G401 (cell line): ENCODE data around the gene GAK. TPM values are rescaled to one million over a fixed set of nuclear protein-coding genes. Genes with fewer than 3 reads are reported as not detected.
"Not testable (repeated sequence)": the region's sequence is repeated elsewhere in the genome, so short reads cannot be mapped to it uniquely, and the experiment has no call there.

Experiments used
- DNase-seq: peaks from one replicate; pipeline ENCODE4 v3.0.0-alpha.2; 2015; ENCODE audit warnings: low spot score
- in situ Hi-C: cut with HindIII; loops from 2 replicates; pipeline ENCODE4 v1.10.0; 2016; ENCODE audit warnings: low sequenced_read_pairs, mixed read lengths
- total RNA-seq: library from RNA; depleted of rRNA; stranded (reverse); fragments of >200 nt; shearing (Covaris generic); gene quantifications from 2 replicates; pipeline ENCODE4 v1.2.3, GENCODE V29; 2014

GAK gene
- total RNA-seq, 1 experiment from 2014 or later = 91.5 TPM

GRCh38 chr4:955161-955921, 23.2 kb upstream of the GAK start:
- no peak for DNase-seq
- in situ Hi-C loops = no loop called here

DNA sequence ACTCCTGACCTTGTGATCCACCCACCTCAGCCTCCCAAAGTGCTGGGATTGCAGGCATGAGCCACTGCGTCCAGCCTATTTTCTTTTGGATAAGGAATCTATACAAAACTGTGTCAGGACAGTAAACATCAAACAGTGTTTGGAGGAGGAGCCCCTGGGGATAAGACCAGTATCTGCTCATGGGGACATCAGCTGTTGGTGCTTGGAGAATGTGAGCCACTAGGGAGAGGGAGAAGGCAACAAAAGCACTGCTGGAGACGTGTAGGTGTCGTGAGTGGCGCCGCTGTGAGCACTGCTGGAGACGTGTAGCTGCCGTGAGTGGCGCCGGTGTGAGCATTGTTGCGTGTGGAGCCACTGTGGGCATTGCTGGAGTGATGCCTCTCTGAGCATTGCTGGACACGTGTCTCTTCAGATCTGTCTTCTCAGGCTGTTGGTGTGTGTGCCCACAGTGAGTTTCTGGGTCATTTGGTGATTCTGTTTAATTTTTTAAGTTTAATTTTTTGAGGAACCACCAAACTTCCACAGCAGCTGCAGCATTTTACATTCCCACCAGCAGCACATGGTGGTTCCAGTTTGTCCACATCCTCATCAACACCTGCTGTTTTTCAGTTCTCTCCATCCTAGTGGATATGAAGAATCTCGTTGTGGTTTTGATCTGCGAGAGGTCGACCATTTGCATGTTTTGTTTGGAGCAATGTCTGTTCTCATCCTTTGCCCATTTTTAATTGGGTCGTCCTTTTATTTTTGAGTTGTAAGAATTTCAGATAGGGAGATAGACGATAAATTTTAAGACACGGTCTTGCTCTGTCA, 22.3 kb upstream of the GAK start:
- in situ Hi-C loops = no loop called here
- DNase-seq = no peak

- in situ Hi-C loops = no loop called here
- no peak for DNase-seq
Observed at GRCh38 chr4:953574-953915, 21.4 kb upstream of the GAK start.

GRCh38 chr4:952881-953573, 20.9 kb upstream of the GAK start:
- in situ Hi-C loops = no loop called here
- DNase-seq = no peak

DNA sequence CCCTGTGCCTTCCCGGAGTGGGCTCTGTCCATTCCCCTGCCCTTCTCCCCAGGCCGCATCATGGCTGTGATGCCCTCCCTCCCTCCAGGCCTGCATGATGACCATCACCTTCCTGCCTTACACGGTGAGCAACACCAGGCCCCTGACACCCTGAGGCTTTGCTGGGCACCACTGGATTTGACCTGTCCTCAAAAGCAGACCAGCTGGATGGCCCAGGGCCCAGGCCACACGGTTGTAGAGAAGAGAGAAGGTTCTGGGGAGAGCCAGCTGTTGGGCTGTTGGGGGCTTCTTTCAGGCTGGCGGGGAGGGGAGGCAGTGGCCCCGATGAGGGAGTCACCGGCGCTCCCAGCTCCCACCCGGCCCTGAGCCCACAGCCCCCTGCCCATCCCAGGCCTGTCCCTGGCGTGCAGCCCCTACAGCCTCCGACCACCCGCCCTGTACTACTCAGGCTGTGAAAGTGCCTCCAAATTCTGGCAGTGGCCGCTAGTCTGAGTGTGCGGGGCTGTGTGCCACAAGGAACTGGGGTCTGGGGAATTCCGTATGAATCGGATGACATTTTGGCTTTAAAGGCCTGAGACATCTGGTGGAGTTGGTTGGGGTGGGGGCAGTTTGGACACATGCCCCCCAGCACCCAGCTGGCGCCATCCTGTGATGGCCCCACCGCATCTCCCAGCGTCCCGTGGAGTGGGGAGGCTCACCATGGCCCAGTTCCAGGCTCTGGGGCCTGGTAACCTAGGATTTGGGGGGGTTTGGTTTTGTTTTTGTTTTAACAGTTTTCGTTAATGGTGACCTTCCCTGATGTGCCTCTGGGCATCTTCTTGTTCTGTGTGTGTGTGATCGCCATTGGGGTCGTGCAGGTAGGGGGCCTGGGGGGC, 19.7 kb upstream of the GAK start:
- in situ Hi-C loops = no loop called here
- no peak for DNase-seq

- no peak for DNase-seq
- in situ Hi-C loops = no loop called here
Observed at GRCh38 chr4:951186-951585, 19.1 kb upstream of the GAK start.

DNA sequence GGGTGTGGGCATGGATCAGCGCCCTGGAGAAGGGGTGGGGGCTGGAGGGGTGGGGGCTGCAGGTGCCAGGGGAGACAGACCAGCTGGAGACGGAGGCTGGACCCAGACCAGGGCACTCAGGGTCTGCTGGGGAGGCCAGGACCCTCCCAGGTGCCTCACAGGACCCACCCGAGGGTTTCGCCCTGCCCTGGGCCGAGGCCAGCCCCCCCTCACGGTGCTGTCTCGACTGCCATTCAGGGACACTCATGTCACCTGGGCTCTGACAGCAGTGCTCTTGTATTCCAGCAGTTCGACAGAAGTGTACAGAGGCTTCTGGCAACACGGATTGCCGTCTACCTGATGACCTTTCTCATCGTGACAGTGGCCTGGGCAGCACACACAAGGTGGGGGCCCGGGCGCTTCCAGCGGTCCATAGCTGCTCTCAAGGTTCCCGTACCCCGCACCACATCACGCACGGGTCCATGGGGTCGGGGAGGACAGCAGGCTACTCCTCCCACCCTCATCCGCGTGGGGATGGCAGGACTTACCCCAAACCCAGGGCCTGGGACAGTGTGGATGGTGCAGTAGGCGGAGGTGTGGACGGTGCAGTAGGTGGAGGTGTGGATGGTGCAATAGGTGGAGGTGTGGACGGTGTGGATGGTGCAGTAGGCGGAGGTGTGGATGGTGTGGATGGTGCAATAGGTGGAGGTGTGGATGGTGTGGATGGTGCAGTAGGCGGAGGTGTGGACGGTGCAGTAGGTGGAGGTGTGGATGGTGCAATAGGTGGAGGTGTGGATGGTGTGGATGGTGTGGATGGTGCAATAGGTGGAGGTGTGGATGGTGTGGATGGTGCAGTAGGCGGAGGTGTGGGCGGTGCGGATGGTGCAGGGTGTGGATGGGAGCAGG, 18.3 kb upstream of the GAK start:
- in situ Hi-C loops = no loop called here
- DNase-seq = no peak

DNA sequence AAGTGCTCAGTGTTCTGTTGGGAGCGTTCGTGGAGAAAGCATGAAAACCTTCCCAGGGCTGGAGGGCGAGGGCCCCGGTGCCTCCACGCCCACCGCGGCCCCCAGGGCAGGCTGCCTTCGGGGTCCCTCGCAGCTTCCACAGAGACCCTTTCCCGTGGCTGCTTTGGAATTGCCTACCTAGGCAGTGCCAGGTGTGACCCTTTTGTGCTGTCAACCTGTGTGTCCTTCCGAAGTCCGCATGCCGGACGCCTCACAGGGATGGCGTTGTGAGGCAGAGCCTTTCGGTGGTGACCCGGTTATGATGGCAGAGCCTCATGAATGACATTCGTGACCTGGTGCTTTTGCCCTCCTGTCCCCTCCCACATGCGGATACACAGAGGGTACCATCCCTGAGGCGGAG, 17.5 kb upstream of the GAK start:
- no peak for DNase-seq
- in situ Hi-C loops = no loop called here

GRCh38 chr4:948936-949300, 16.8 kb upstream of the GAK start:
- DNase-seq = no peak
- in situ Hi-C loops = no loop called here

GRCh38 chr4:948101-948935, 16.2 kb upstream of the GAK start:
- in situ Hi-C loops = no loop called here
- DNase-seq = peak; percentile 76

GRCh38 chr4:947491-947971, 15.4 kb upstream of the GAK start:
- in situ Hi-C loops = no loop called here
- no peak for DNase-seq

DNA sequence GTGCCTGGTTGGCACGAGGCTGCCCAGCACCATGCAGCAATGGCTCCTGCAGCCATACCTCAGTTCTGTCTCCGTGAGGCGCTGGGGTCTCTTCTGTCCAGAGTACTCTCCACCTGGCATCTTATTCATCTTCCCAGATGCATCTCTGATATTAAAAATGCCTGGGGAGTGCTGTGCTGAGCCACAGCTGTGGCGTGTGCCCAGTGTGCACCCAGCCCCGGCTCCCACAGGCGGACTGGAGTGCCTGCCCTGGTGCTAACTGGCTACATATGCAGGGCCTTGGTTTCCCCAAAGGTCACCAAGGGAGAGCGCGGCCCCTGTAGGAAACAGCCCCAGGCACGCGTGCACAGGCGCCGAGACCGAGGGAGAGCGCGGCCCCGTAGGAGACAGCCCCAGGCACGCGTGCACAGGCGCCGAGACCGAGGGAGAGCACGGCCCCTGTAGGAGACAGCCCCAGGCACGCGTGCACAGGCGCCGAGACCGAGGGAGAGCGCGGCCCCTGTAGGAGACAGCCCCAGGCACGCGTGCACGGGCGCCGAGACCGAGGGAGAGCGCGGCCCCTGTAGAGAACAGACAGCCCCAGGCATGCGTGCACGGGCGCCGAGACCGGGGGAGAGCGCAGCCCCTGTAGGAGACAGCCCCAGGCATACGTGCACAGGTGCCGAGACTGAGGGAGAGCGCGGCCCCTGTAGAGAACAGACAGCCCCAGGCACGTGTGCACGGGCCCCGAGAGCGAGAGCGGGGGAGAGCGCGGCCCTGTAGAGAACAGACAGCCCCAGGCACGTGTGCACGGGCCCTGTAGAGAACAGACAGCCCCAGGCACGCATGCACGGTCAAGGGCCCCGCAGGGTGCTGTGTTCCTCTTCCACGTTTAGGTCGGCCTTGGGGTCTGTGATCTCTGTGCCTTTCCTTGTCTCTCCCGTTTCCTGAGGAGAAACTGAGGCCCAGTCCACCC, 14.7 kb upstream of the GAK start:
- no peak for DNase-seq
- in situ Hi-C loops = no loop called here

DNA sequence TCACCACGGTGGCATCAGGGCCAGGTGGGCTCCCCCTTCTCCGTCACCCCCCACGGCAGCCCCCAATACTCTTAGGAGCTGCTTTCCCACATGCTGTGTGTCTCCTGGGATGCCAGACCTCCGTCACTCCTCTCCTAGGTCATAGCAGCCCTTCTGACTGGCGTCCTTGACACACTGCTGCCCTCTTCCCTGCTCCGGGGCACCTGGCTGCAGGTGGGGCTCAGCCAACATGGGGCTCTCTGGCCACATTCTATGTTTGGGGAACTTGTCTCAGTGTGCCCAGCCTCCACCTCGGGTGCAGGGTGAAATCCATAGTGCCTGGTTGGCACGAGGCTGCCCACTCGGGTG, 14.0 kb upstream of the GAK start:
- no peak for DNase-seq
- in situ Hi-C loops = no loop called here

DNA sequence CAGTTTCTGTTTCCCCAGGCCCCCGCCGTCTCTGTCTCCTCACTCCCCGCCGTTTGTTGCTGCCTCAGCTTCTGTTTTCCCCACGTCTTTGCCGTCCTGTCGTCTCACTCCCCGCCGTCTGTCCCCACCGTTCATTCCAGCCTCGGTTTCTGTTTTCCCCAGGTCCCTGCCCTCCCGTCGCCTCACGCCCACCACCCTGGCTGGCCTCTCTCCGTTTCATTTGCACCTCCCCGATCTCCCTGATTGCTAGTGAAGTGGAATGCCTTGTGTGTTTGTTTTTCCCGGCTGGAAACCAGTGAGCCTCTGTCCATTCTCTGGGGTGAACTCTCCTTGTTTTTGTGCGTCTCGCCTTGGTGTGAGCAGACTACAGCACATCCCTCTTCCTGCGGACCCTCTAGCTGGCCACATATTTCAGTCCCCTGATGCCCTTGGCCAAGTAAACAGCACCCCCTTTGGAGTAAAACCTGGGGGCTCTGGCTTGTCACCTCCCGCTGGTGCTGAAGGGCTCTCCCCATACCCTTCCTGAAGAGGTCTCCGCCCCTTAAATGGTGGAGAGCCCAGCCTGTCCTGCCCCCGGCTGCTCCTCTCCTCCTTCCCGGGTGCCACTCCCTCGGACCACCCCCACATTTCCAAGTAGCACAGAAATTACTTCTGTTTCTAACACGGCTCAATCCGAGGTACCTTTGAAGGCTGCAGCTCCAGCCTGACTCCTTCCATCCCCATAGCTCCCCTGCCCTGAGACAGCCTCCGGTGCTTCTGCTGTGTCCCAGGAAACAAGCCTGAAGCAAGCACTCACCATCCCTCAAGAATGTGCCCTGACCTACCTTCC, 13.4 kb upstream of the GAK start:
- in situ Hi-C loops = no loop called here
- no peak for DNase-seq

- in situ Hi-C loops, DNase-seq: not testable (repeated sequence)
Observed at GRCh38 chr4:939508-939907, 7.4 kb upstream of the GAK start.

- in situ Hi-C loops = loop anchor here (5.0 kb wide), 1 partner anchor 40 kb away; the partner anchor contains the start of gene DGKQ
- peak; percentile 50 for DNase-seq
Observed at GRCh38 chr4:932713-933070, 576 bp upstream of the GAK start.
